Neural crest cell (in vitro differentiated cells): ENCODE data around the gene BOLL. TPM values are rescaled to one million over a fixed set of nuclear protein-coding genes. Genes with fewer than 3 reads are reported as not detected.
A peak's percentile ranks its signal among the peaks of the same experiment; 100 is the strongest.

Experiments used
- DNase-seq: peaks from one replicate; pipeline ENCODE4 v3.0.0; 2021; ENCODE audit warnings: low read depth, mixed read lengths, low spot score
- H3K27ac Mint-ChIP-seq: one replicate; pipeline ENCODE4 v1.8.0; 2021; ENCODE audit warnings: mild to moderate bottlenecking, mixed read lengths; ENCODE audit not compliant: unreplicated experiment
- H3K27me3 Mint-ChIP-seq: 2 replicates; pipeline ENCODE4 v1.8.0; 2021; ENCODE audit warnings: low read depth, mild to moderate bottlenecking, mixed read lengths
- H3K36me3 Mint-ChIP-seq: 2 replicates; pipeline ENCODE4 v1.8.0; 2021; ENCODE audit warnings: low read depth, mild to moderate bottlenecking, mixed read lengths
- H3K4me1 Mint-ChIP-seq: 2 replicates; pipeline ENCODE4 v1.8.0; 2021; ENCODE audit warnings: mixed read lengths
- H3K4me3 Mint-ChIP-seq: one replicate; pipeline ENCODE4 v1.8.0; 2021; ENCODE audit warnings: mild to moderate bottlenecking, mixed read lengths
- H3K9me3 Mint-ChIP-seq: 2 replicates; pipeline ENCODE4 v1.8.0; 2021; ENCODE audit warnings: mixed read lengths
- total RNA-seq: library from RNA; stranded (reverse); gene quantifications from 2 replicates; pipeline ENCODE4 v1.2.1, GENCODE V29; 2021
- TF ChIP-seq, protein P1 (sequence below): fragments of 200-600 bp; sonication (generic); conservative IDR thresholded peaks from 2 replicates; pipeline ENCODE4 v1.5.0; 2021; ENCODE audit warnings: antibody characterized with exemption, mild to moderate bottlenecking

BOLL gene
- total RNA-seq, 1 donor from 2014 or later = not detected

DNA sequence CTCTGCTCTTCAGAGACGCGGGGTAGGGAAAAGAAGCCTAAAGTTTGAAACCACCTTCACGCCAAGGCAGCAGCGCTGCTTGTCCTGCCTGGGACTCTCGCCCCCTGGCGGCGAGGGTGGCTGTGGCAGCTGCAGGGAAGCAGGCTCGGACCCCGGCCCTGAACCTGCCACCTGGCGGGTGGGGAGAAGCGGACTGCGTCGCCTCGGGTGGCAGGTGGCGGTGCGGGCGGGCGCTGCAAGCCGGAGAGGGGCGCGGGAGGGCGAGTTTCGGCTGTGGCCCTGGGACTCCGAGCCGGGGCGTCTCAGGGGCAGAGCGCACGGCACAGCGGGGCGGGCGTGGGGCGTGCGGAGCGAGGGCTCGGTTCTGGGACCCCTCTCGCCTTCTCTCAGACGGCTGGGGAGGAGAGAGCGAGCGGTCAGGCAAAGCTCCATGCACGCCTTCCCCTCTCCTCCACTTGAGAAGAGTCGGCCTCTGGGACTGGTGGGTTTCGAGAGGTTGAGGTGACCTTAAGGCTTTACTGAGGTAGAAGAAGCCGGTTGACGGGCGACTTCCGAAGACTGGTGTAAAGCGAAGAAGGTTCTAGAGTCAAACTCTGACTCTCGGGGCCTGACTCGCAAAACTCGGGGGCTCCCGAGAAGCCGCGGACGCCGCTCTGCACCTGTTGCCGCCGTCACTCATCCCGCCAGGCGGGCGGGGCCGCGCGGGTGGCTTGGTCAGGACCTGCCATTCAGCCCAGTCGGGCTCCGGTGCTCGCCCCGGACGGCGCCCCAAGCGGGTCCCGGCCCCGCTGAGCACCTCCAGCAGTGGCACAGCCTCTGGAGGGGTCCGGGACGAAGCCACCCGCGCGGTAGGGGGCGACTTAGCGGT, 1.1 kb upstream of the BOLL start:
- TF ChIP-seq, protein P1, sequence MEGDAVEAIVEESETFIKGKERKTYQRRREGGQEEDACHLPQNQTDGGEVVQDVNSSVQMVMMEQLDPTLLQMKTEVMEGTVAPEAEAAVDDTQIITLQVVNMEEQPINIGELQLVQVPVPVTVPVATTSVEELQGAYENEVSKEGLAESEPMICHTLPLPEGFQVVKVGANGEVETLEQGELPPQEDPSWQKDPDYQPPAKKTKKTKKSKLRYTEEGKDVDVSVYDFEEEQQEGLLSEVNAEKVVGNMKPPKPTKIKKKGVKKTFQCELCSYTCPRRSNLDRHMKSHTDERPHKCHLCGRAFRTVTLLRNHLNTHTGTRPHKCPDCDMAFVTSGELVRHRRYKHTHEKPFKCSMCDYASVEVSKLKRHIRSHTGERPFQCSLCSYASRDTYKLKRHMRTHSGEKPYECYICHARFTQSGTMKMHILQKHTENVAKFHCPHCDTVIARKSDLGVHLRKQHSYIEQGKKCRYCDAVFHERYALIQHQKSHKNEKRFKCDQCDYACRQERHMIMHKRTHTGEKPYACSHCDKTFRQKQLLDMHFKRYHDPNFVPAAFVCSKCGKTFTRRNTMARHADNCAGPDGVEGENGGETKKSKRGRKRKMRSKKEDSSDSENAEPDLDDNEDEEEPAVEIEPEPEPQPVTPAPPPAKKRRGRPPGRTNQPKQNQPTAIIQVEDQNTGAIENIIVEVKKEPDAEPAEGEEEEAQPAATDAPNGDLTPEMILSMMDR = peak; percentile 61
- no peak overlapping the region for H3K4me3 Mint-ChIP-seq

DNA sequence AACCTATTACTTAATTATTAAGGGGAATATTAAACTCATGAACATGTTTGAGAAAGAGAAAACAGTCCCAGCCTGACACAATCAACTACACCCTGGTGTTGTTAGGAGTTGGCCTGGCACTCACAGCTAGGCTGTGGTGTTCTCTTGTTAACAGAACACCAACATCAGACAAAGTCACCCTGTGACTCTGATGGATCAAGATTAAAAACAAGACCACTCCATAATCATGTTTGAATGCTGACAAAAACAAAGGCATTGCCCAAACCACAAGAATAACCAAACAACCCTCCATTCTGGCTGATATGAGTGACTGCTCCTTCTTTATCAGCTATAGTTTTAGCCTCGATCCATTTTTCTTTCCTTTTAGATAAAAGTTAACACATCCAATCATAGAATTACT, 3.0 kb downstream of the BOLL start:
- H3K27ac Mint-ChIP-seq = no peak overlapping the region

More for the DNA sequence above, 1.1 kb upstream of the BOLL start:
- Mint-ChIP-seq H3K27me3 (peaks cover 37% of the 10 kb centered on the region), H3K27ac (no peak overlapping the region), H3K36me3 (no peaks in the 10 kb centered on the region), H3K9me3 (no peaks in the 10 kb centered on the region), H3K4me1 (no peaks in the 10 kb centered on the region)
- DNase-seq = peak; percentile 14

DNA sequence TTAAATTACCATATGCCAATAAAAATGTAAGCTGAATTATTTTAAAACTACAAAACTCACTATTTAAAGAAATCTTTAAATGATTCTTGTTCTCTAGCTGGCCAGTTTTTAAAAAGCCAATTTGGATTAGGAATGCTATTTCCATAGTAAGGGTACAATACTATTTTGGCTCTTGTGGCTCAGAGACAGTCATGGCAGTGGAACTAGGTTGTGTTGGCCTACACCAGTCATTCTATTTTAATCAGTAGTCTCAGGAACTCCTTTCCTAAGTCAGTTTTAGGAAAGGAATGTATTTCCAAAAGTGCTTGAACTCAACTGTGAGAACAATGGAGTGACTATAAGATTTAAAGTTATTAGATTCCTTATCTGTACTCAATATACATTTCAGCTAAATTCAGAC, 5.9 kb downstream of the BOLL start:
- TF ChIP-seq, protein P1 = no peak
- H3K27me3 Mint-ChIP-seq = peaks cover 9% of the 10 kb centered on the region
- no peak for DNase-seq

More for the DNA sequence above, 3.0 kb downstream of the BOLL start:
- H3K4me3 Mint-ChIP-seq = no peak overlapping the region
- no peak for DNase-seq
- H3K36me3 Mint-ChIP-seq = no peaks in the 10 kb centered on the region
- peaks cover 20% of the 10 kb centered on the region for H3K27me3 Mint-ChIP-seq
- TF ChIP-seq, protein P1 = no peak
- H3K4me1 Mint-ChIP-seq = no peaks in the 10 kb centered on the region
- H3K9me3 Mint-ChIP-seq = no peaks in the 10 kb centered on the region

DNA sequence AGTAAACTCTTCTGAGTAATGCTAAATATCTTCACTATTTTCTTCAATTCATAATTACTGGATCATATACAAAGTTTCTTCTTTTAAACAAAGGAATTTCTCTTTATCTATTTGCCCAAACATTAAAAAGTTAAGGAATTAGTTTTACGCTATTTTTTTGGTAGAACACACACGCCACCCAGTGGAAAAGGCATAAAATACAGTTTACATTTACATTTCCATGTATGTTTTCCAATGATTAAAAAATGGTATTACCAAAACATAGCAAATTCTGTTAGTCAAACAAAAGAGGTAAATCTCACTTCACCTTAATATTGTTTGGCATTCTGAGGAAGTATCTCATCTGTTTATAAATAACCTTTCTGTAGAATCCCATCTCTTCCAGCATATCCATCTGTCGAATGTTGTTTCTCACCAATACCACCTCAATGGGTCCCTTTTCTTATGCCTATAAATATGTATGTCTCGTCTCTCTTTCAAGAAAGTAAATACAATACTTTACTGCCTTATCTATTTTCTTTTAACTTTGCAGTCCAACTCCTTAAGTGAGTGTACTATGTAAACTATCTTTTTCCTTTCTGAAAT, 7.2 kb downstream of the BOLL start:
- H3K27me3 Mint-ChIP-seq = peaks cover 5% of the 10 kb centered on the region

More for the DNA sequence above, 5.9 kb downstream of the BOLL start:
- Mint-ChIP-seq H3K27ac (no peak overlapping the region), H3K9me3 (no peaks in the 10 kb centered on the region), H3K36me3 (no peaks in the 10 kb centered on the region), H3K4me1 (no peaks in the 10 kb centered on the region), H3K4me3 (no peak overlapping the region)

DNA sequence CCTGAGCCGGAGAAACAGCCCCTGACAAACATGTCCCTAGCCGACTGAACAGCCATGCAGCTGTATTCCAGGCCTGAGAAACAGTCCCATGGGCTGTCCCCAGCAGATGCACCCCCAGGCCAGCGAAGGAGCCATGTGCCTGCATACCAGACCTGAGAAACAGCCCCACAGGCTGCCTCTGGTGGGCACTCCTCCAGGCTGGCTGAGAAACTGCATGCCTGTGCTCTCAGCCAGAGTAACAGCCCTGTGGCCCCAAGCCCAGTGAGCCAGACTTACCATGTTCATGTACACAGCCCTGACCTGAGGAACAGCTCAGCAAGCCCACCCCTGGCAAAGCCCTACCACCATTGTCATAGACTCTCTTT, 24.8 kb downstream of the BOLL start:
- Mint-ChIP-seq H3K4me1 (no peaks in the 10 kb centered on the region), H3K36me3 (no peaks in the 10 kb centered on the region), H3K4me3 (no peak overlapping the region), H3K9me3 (peaks cover 19% of the 10 kb centered on the region), H3K27ac (no peak overlapping the region), H3K27me3 (no peaks in the 10 kb centered on the region)
- no peak for DNase-seq
- TF ChIP-seq, protein P1 = no peak

More for the DNA sequence above, 7.2 kb downstream of the BOLL start:
- no peaks in the 10 kb centered on the region for H3K4me1 Mint-ChIP-seq
- no peak overlapping the region for H3K4me3 Mint-ChIP-seq
- H3K36me3 Mint-ChIP-seq = no peaks in the 10 kb centered on the region
- peak; percentile 39 for DNase-seq
- H3K27ac Mint-ChIP-seq = no peak overlapping the region
- TF ChIP-seq, protein P1 = peak; percentile 94
- H3K9me3 Mint-ChIP-seq = no peaks in the 10 kb centered on the region
